ENCODE results near the gene CAVIN2. TPM values are rescaled to one million over a fixed set of nuclear protein-coding genes. Genes with fewer than 3 reads are reported as not detected.

Gene CAVIN2
- total and polyA plus RNA-seq, 2 donors (not counting 3 experiments of a cell fraction or from before 2014, with no cell fraction given), result 202 to 260 TPM

- no peaks in the 10 kb centered on the region for H3K36me3 ChIP-seq (ENCODE audit: control insufficient read depth in 2 of 2, extremely low read depth in 1 of 2, insufficient read depth in 2 of 2, low read length in 2 of 2)
- ChIA-PET CTCF (interaction anchor here (1.0 to 8.9 kb wide), 7 partner anchors 10 to 295 kb away, joined by 3 to 219 read pairs (median 8); partner anchors contain the start of gene CAVIN2), POLR2A (interaction anchor here (0.7 to 2.7 kb wide), 8 partner anchors 9 to 295 kb away, joined by 3 to 9 read pairs (median 4); partner anchors contain the start of genes CAVIN2 and NABP1)
- TSS peak; percentile 84 for BruUV-seq (replicated peaks)
- no peaks in the 10 kb centered on the region for H3K9me3 ChIP-seq (replicated peaks; ENCODE audit: control insufficient read depth, insufficient read depth, low read length)
- no peaks in the 10 kb centered on the region for H3K9me1 ChIP-seq (replicated peaks; ENCODE audit: control insufficient read depth, extremely low read depth, insufficient read depth, low read length)
- TF ChIP-seq POLR2AphosphoS5 (IDR thresholded peaks at IDR 0.05; ENCODE audit: insufficient read depth, low read depth, low read length) (no peak), GATA2 (IDR thresholded peaks at IDR 0.05; ENCODE audit: insufficient read depth, insufficient read length, low read depth, low read length) (peak; percentile 58), JUN (IDR thresholded peaks at IDR 0.05; ENCODE audit: borderline replicate concordance, insufficient read depth, insufficient read length, low read depth) (peak; percentile 99), FOS (IDR thresholded peaks at IDR 0.05; ENCODE audit: borderline replicate concordance, insufficient read depth, low read length) (peak; percentile 92)
- peak overlapping the region; percentile 41 for H3K9ac ChIP-seq (replicated peaks; ENCODE audit: extremely low read depth, insufficient read depth, low read length)
- H2AFZ ChIP-seq (ENCODE audit: low read depth, low read length), result peak overlapping the region; percentile 2
- H3K27me3 ChIP-seq (ENCODE audit: control insufficient read depth in 2 of 2, insufficient read depth in 2 of 2, low read length in 2 of 2), result no peaks in the 10 kb centered on the region
- peak overlapping the region; percentile 29 for H3K4me2 ChIP-seq (ENCODE audit: insufficient read depth, low read length)
- FAIRE-seq (peak; percentile 92), DNase-seq (ENCODE audit: low read depth, low spot score) (peak; percentile 99)
- H3K27ac ChIP-seq (ENCODE audit: insufficient read depth, low read depth, low read length), result peak overlapping the region; percentile 88
- dilution Hi-C loops (cut with MboI; ENCODE audit: extremely low pct_ligation_motif_present, low sequenced_read_pairs) (no loop called here), intact Hi-C loops (cut with micrococcal nuclease) (loop anchor here (1.0 to 5.0 kb wide), 6 partner anchors 10 to 160 kb away; partner anchors contain the start of gene CAVIN2)
- no peaks in the 10 kb centered on the region for H3K79me2 ChIP-seq (ENCODE audit: control insufficient read depth, insufficient read depth, low read length)
- peaks cover 43% of the 10 kb centered on the region for H3K4me1 ChIP-seq (ENCODE audit: control insufficient read depth, extremely low read depth, insufficient read depth, low read length)
- no peaks in the 10 kb centered on the region for H4K20me1 ChIP-seq (replicated peaks; ENCODE audit: control insufficient read depth, extremely low read depth, insufficient read depth, low read length)
- H3K4me3 ChIP-seq (replicated peaks in 1 of 3; ENCODE audit: insufficient read depth in 1 of 3, low read depth in 1 of 3, low read length in 3 of 3), result no peak overlapping the region
Measured at GRCh38 chr2:191866675-191867506, 20.0 kb upstream of the CAVIN2 start.

GRCh38 chr2:191866195-191866594 lies 19.3 kb upstream of the CAVIN2 start:
- H3K36me3 ChIP-seq (ENCODE audit: control insufficient read depth in 2 of 2, extremely low read depth in 1 of 2, insufficient read depth in 2 of 2, low read length in 2 of 2), result no peaks in the 10 kb centered on the region
- H3K27me3 ChIP-seq (ENCODE audit: control insufficient read depth in 2 of 2, insufficient read depth in 2 of 2, low read length in 2 of 2), result no peaks in the 10 kb centered on the region
- CTCF ChIA-PET, result interaction anchor here (1.0 to 8.9 kb wide), 8 partner anchors 10 to 311 kb away, joined by 3 to 219 read pairs (median 6); partner anchors contain the start of gene CAVIN2
- peak overlapping the region; percentile 37 for H3K9ac ChIP-seq (replicated peaks; ENCODE audit: extremely low read depth, insufficient read depth, low read length)
- intact Hi-C loops (cut with micrococcal nuclease) (loop anchor here (5.0 kb wide), 1 partner anchor 161 kb away; no protein-coding TSS in a partner anchor), dilution Hi-C loops (cut with MboI; ENCODE audit: extremely low pct_ligation_motif_present, low sequenced_read_pairs) (no loop called here)
- H3K9me3 ChIP-seq (replicated peaks; ENCODE audit: control insufficient read depth, insufficient read depth, low read length), result no peaks in the 10 kb centered on the region
- DNase-seq (ENCODE audit: low read depth, low spot score), result no peak
- peak overlapping the region; percentile 88 for H3K27ac ChIP-seq (ENCODE audit: insufficient read depth, low read depth, low read length)
- peaks cover 43% of the 10 kb centered on the region for H3K4me1 ChIP-seq (ENCODE audit: control insufficient read depth, extremely low read depth, insufficient read depth, low read length)
- TF ChIP-seq GATA2 (IDR thresholded peaks at IDR 0.05; ENCODE audit: insufficient read depth, insufficient read length, low read depth, low read length) (no peak), FOS (IDR thresholded peaks at IDR 0.05; ENCODE audit: borderline replicate concordance, insufficient read depth, low read length) (no peak), JUN (IDR thresholded peaks at IDR 0.05; ENCODE audit: borderline replicate concordance, insufficient read depth, insufficient read length, low read depth) (no peak), CTCF (IDR thresholded peaks at IDR 0.05; ENCODE audit: extremely low read depth in 1 of 2, insufficient read depth in 1 of 2, low read depth in 1 of 2, low read length in 2 of 2) (no peak), MYC (IDR thresholded peaks at IDR 0.05; ENCODE audit: low read depth, low read length) (no peak), EZH2 (IDR thresholded peaks at IDR 0.05; ENCODE audit: borderline replicate concordance, low read depth, low read length, severe bottlenecking) (no peak), POLR2A (IDR thresholded peaks at IDR 0.05; ENCODE audit: low read depth, low read length) (no peak), MAX (IDR thresholded peaks at IDR 0.05; ENCODE audit: insufficient read depth, insufficient read length) (no peak), POLR2AphosphoS5 (IDR thresholded peaks at IDR 0.05; ENCODE audit: insufficient read depth, low read depth, low read length) (no peak)
- no peaks in the 10 kb centered on the region for H4K20me1 ChIP-seq (replicated peaks; ENCODE audit: control insufficient read depth, extremely low read depth, insufficient read depth, low read length)
- BruUV-seq (replicated peaks), result no TSS peak
- POLR2A ChIA-PET, result interaction anchor here (1.0 to 2.7 kb wide), 6 partner anchors 8 to 188 kb away, joined by 3 to 9 read pairs (median 4); partner anchors contain the start of genes CAVIN2 and NABP1
- no peaks in the 10 kb centered on the region for H3K9me1 ChIP-seq (replicated peaks; ENCODE audit: control insufficient read depth, extremely low read depth, insufficient read depth, low read length)
- H2AFZ ChIP-seq (ENCODE audit: low read depth, low read length), result peak overlapping the region; percentile 2
- no peak overlapping the region for H3K4me3 ChIP-seq (replicated peaks in 1 of 3; ENCODE audit: insufficient read depth in 1 of 3, low read depth in 1 of 3, low read length in 3 of 3)
- peak overlapping the region; percentile 14 for H3K4me2 ChIP-seq (ENCODE audit: insufficient read depth, low read length)
- FAIRE-seq, result no peak
- H3K79me2 ChIP-seq (ENCODE audit: control insufficient read depth, insufficient read depth, low read length), result no peaks in the 10 kb centered on the region
